H1 (cell line): Measurements from ENCODE around the gene BUB1B. TPM values are rescaled to one million over a fixed set of nuclear protein-coding genes. Genes with fewer than 3 reads are reported as not detected.

Experiments
- CTCF ChIA-PET: fragments of 300-600 bp; sonication (Branson Sonifier 250); formaldehyde crosslinking; loops from one replicate; lab custom pipeline; 2021; ENCODE audit not compliant: partially characterized antibody; lab: Charles Lee
- POLR2A ChIA-PET: fragments of 300-600 bp; sonication (Branson Sonifier 250); formaldehyde crosslinking; loops from one replicate; lab custom pipeline; 2021; ENCODE audit warnings: inconsistent platforms; ENCODE audit not compliant: partially characterized antibody; lab: Charles Lee
- DNase-seq, 2 experiments: peaks; one replicate each; pipeline versions ENCODE4 v3.0.0 to v3.0.0-alpha.2; 2010 to 2022; ENCODE audit warnings: low spot score in 2 of 2, low read depth in 1 of 2, mixed read lengths in 1 of 2
- FAIRE-seq: peaks from 2 replicates; lab custom pipeline; 2011; peaks lifted over from hg19 to GRCh38; lab: Jason Lieb, UNC
- H2AFZ ChIP-seq: 2 replicates; pipeline ENCODE4 v1.8.1; 2012; ENCODE audit warnings: low read length, inconsistent platforms
- H2AK5ac ChIP-seq: 2 replicates; pipeline ENCODE4 v1.6.1; 2013; ENCODE audit warnings: low read depth, low read length
- H2BK120ac ChIP-seq: replicated peaks from 2 replicates; pipeline ENCODE3; 2013; ENCODE audit warnings: low read depth, low read length, inconsistent platforms
- H2BK12ac ChIP-seq: 2 replicates; pipeline ENCODE4 v1.6.1; 2013; ENCODE audit warnings: low read depth, low read length
- H2BK15ac ChIP-seq: 2 replicates; pipeline ENCODE4 v1.6.1; 2013; ENCODE audit warnings: low read length
- H2BK20ac ChIP-seq: 2 replicates; pipeline ENCODE4 v1.6.1; 2013; ENCODE audit warnings: low read length
- H2BK5ac ChIP-seq: 2 replicates; pipeline ENCODE4 v1.6.1; 2013; ENCODE audit warnings: low read depth, low read length
- H3K14ac ChIP-seq: 2 replicates; pipeline ENCODE4 v1.6.1; 2013; ENCODE audit warnings: inconsistent platforms; ENCODE audit not compliant: insufficient read length
- H3K18ac ChIP-seq: 2 replicates; pipeline ENCODE4 v1.6.1; 2013; ENCODE audit warnings: low read length; ENCODE audit errors: extremely low read depth
- H3K23ac ChIP-seq: 2 replicates; pipeline ENCODE4 v1.6.1; 2013; ENCODE audit warnings: inconsistent platforms; ENCODE audit not compliant: insufficient read length
- H3K23me2 ChIP-seq: 2 replicates; pipeline ENCODE4 v1.6.1; 2013; ENCODE audit warnings: low read depth, low read length
- H3K27ac ChIP-seq: 2 replicates; pipeline ENCODE4 v1.6.1; 2011; ENCODE audit warnings: low read depth, low read length, inconsistent platforms
- H3K27me3 ChIP-seq, 4 experiments: replicated peaks in 1 of 4; 1 replicate in 1 of 4; 2 replicates in 3 of 4; pipeline versions ENCODE4 v1.6.1 to v1.8.1; 2011 to 2013; ENCODE audit warnings: low read length in 3 of 4, mild to moderate bottlenecking in 3 of 4, inconsistent platforms in 2 of 4, mixed read lengths in 2 of 4, moderate library complexity in 1 of 4; ENCODE audit not compliant: control insufficient read depth in 3 of 4, insufficient read depth in 3 of 4; ENCODE audit errors: extremely low read depth in 1 of 4
- H3K36me3 ChIP-seq, 4 experiments: 2 replicates each; pipeline versions ENCODE4 v1.6.1 to v1.8.1; 2011 to 2013; ENCODE audit warnings: mild to moderate bottlenecking in 4 of 4, low read length in 3 of 4, moderate library complexity in 2 of 4, control low read depth in 1 of 4, inconsistent platforms in 1 of 4; ENCODE audit not compliant: insufficient read depth in 4 of 4, control insufficient read depth in 2 of 4
- H3K4ac ChIP-seq: replicated peaks from 2 replicates; pipeline ENCODE3; 2013; ENCODE audit warnings: low read length, low read depth, mixed read lengths, inconsistent platforms; ENCODE audit not compliant: insufficient read length
- H3K4me1 ChIP-seq, 4 experiments: replicated peaks in 1 of 4; 1 replicate in 1 of 4; 2 replicates in 3 of 4; pipeline versions ENCODE4 v1.6.1 to v1.8.1; 2011 to 2013; ENCODE audit warnings: low read length in 3 of 4, inconsistent platforms in 2 of 4, mixed read lengths in 1 of 4; ENCODE audit not compliant: insufficient read depth in 4 of 4, control insufficient read depth in 3 of 4
- H3K4me2 ChIP-seq, 2 experiments: 2 replicates each; pipeline versions ENCODE4 v1.6.1 to v1.8.1; 2011 to 2013; ENCODE audit warnings: low read depth in 2 of 2, low read length in 2 of 2, control low read depth in 1 of 2, inconsistent platforms in 1 of 2, mild to moderate bottlenecking in 1 of 2; ENCODE audit not compliant: insufficient read depth in 1 of 2
- H3K4me3 ChIP-seq, 4 experiments: fragments of 200-600, 300-600 bp in 1 of 4; sonication (generic), shearing (Covaris generic), sonication (Bioruptor Twin) in 1 of 4; 2 replicates each; pipeline versions ENCODE4 v1.5.1 to v1.8.1; 2011 to 2016; ENCODE audit warnings: low read length in 4 of 4, low read depth in 3 of 4, control low read depth in 2 of 4, inconsistent platforms in 2 of 4, mild to moderate bottlenecking in 2 of 4, mixed read lengths in 1 of 4, moderate library complexity in 1 of 4; ENCODE audit not compliant: insufficient read depth in 2 of 4; ENCODE audit errors: extremely low read depth in 1 of 4
- H3K56ac ChIP-seq: replicated peaks from 2 replicates; pipeline ENCODE3; 2013; ENCODE audit warnings: low read depth, mild to moderate bottlenecking, mixed read lengths, low read length, inconsistent platforms; ENCODE audit not compliant: insufficient read length
- H3K79me1 ChIP-seq: 2 replicates; pipeline ENCODE4 v1.6.1; 2013; ENCODE audit warnings: low read depth, low read length, control low read depth
- H3K79me2 ChIP-seq, 2 experiments: 2 replicates each; pipeline versions ENCODE4 v1.6.1 to v1.8.1; 2012 to 2013; ENCODE audit warnings: low read length in 2 of 2, mild to moderate bottlenecking in 2 of 2, inconsistent platforms in 1 of 2; ENCODE audit not compliant: insufficient read depth in 2 of 2, control insufficient read depth in 1 of 2
- H3K9ac ChIP-seq, 4 experiments: replicated peaks in 1 of 4; 1 replicate in 1 of 4; 2 replicates in 3 of 4; pipeline versions ENCODE4 v1.6.1 to v1.8.1; 2011 to 2013; ENCODE audit warnings: low read depth in 3 of 4, low read length in 3 of 4, control low read depth in 2 of 4, mild to moderate bottlenecking in 2 of 4, moderate library complexity in 2 of 4, inconsistent platforms in 1 of 4; ENCODE audit errors: extremely low read depth in 1 of 4
- H3K9me3 ChIP-seq, 2 experiments: 2 replicates each; pipeline versions ENCODE4 v1.6.1 to v1.8.1; 2012 to 2013; ENCODE audit warnings: mild to moderate bottlenecking in 2 of 2, moderate library complexity in 2 of 2, control low read depth in 1 of 2, inconsistent platforms in 1 of 2, low read depth in 1 of 2, low read length in 1 of 2, mixed read lengths in 1 of 2; ENCODE audit not compliant: insufficient read depth in 2 of 2
- H4K20me1 ChIP-seq, 2 experiments: replicated peaks in 1 of 2; 2 replicates each; pipeline versions ENCODE3 to v1.8.1; 2011 to 2013; ENCODE audit warnings: inconsistent platforms in 2 of 2, low read length in 2 of 2, mild to moderate bottlenecking in 1 of 2; ENCODE audit not compliant: insufficient read depth in 2 of 2, control insufficient read depth in 1 of 2
- H4K5ac ChIP-seq: 2 replicates; pipeline ENCODE4 v1.6.1; 2013; ENCODE audit warnings: low read length, low read depth, mixed read lengths, inconsistent platforms; ENCODE audit not compliant: insufficient read length
- H4K8ac ChIP-seq: 2 replicates; pipeline ENCODE4 v1.8.0; 2013; ENCODE audit warnings: mild to moderate bottlenecking, moderate library complexity, low read length, inconsistent platforms; ENCODE audit not compliant: insufficient read depth; ENCODE audit errors: extremely low read depth
- H4K91ac ChIP-seq: replicated peaks from 2 replicates; pipeline ENCODE3; 2013; ENCODE audit warnings: low read length, mixed read lengths, inconsistent platforms; ENCODE audit not compliant: insufficient read length
- ASH2L ChIP-seq: fragments of 200-600, 300-600 bp; sonication (generic); IDR thresholded peaks from one replicate; pipeline ENCODE4 v1.7.1; 2017; ENCODE audit warnings: low read length
- BCL11A ChIP-seq, 2 experiments: IDR thresholded peaks; one replicate each; pipeline ENCODE4 v1.6.1; 2011; ENCODE audit warnings: low read depth in 2 of 2, low read length in 2 of 2, mild to moderate bottlenecking in 2 of 2
- BRCA1 ChIP-seq: IDR thresholded peaks from 2 replicates; pipeline ENCODE4 v1.6.1; 2012; ENCODE audit warnings: low read depth, low read length, improper control_type of control experiment
- CBX8 ChIP-seq: fragments of 300-800, 300-1000 bp; sonication (generic); IDR thresholded peaks from 2 replicates; pipeline ENCODE4 v1.7.1; 2016; ENCODE audit warnings: low read depth, low read length, borderline replicate concordance
- CEBPB ChIP-seq: IDR thresholded peaks from 2 replicates; pipeline ENCODE4 v1.6.1; 2012; ENCODE audit warnings: low read depth, low read length
- CREB1 ChIP-seq: IDR thresholded peaks from 2 replicates; pipeline ENCODE4 v1.6.1; 2012; ENCODE audit warnings: inconsistent platforms
- GTF2F1 ChIP-seq: IDR thresholded peaks from 2 replicates; pipeline ENCODE4 v1.6.1; 2012; ENCODE audit warnings: low read depth, low read length, improper control_type of control experiment, borderline replicate concordance
- KDM5A ChIP-seq: fragments of 200-600 bp; IDR thresholded peaks from 2 replicates; pipeline ENCODE4 v1.7.1; 2012; ENCODE audit warnings: mild to moderate bottlenecking, low read length, inconsistent platforms, mixed read lengths
- NANOG ChIP-seq: IDR thresholded peaks from 2 replicates; pipeline ENCODE4 v1.6.1; 2011; ENCODE audit warnings: low read length, low read depth, mild to moderate bottlenecking, inconsistent platforms; ENCODE audit not compliant: insufficient read depth, poor library complexity, severe bottlenecking
- RNF2 ChIP-seq: fragments of 200-900, 300-1000 bp; sonication (generic); IDR thresholded peaks from 2 replicates; pipeline ENCODE4 v1.7.1; 2016; ENCODE audit warnings: borderline replicate concordance, low read depth, mild to moderate bottlenecking, antibody characterized with exemption, low read length; ENCODE audit not compliant: poor library complexity, severe bottlenecking; ENCODE audit errors: missing control alignments
- RXRA ChIP-seq: IDR thresholded peaks from 2 replicates; pipeline ENCODE4 v1.6.1; 2011; ENCODE audit warnings: low read depth, mild to moderate bottlenecking, low read length, moderate library complexity; ENCODE audit not compliant: insufficient read depth
- SP1 ChIP-seq: IDR thresholded peaks from 2 replicates; pipeline ENCODE4 v1.6.1; 2011; ENCODE audit warnings: low read depth, low read length
- SP2 ChIP-seq: IDR thresholded peaks from 2 replicates; pipeline ENCODE4 v1.6.1; 2012; ENCODE audit warnings: mild to moderate bottlenecking, low read length, inconsistent platforms
- SRF ChIP-seq: IDR thresholded peaks from 2 replicates; pipeline ENCODE4 v1.6.1; 2011; ENCODE audit warnings: mild to moderate bottlenecking, low read depth, low read length, moderate library complexity
- ZNF274 ChIP-seq: IDR thresholded peaks from 2 replicates; pipeline ENCODE4 v1.7.0; 2012; ENCODE audit warnings: low read length, borderline replicate concordance; ENCODE audit errors: extremely low read depth
- WGBS, 2 experiments: shearing (Covaris generic) in 1 of 2; methylation state at CpG; one replicate each; pipeline versions ENCODE4 v1.1.6 to v1.1.7; 2013 to 2015; ENCODE audit warnings: low lambda C conversion rate in 2 of 2, mixed read lengths in 2 of 2, inconsistent platforms in 1 of 2, low coverage in 1 of 2, missing lambda C conversion rate in 1 of 2; ENCODE audit not compliant: insufficient replicate concordance in 2 of 2, insufficient coverage in 1 of 2, insufficient read length in 1 of 2; ENCODE audit errors: extremely low coverage in 1 of 2, missing lambda C conversion rate in 1 of 2; 5-methylcytosine and 5-hydroxymethylcytosine counted together
- polyA plus RNA-seq, 7 experiments: library from polyadenylated mRNA; depleted of rRNA in 3 of 7; stranded (reverse) in 5 of 7; unstranded in 2 of 7; fragments of >200 nt in 5 of 7; fragments of 200-250 nt in 2 of 7; gene quantifications; 1 replicate in 5 of 7; 2 replicates in 1 of 7; 4 replicates in 1 of 7; pipeline versions ENCODE4 v1.2.1 to v1.2.3, GENCODE V29; 2011 to 2013; ENCODE audit warnings: missing spikeins in 2 of 7, mixed read lengths in 2 of 7
- total RNA-seq: library from RNA; stranded (reverse); fragmentation: NEBNext Ultra II Directional; extraction: Animal tissue kit (Norgen Biotek cat#: 25700); gene quantifications from 2 replicates; pipeline ENCODE4 v1.2.1, GENCODE V29; 2021

The BUB1B gene
- total and polyA plus RNA-seq, 2 of the 8 experiments (the other 6 are each of a cell fraction or from before 2014, with no cell fraction given) = 48.9 to 144 TPM

GRCh38 chr15:40197434-40197833, 36.6 kb downstream of the BUB1B start:
- H3K23ac ChIP-seq = no peak overlapping the region
- no peak overlapping the region for H2BK20ac ChIP-seq
- ChIA-PET CTCF (interaction anchor here (0.6 to 1.0 kb wide), 3 partner anchors 15 to 88 kb away, joined by 3 read pairs; partner anchors contain the start of gene BMF), POLR2A (interaction anchor here (1.0 kb wide), 1 partner anchor 26 kb away, joined by 4 read pairs; no protein-coding TSS in a partner anchor)
- no peak overlapping the region for H2AFZ ChIP-seq
- no peak for FAIRE-seq
- no peak overlapping the region for H4K91ac ChIP-seq
- no peak overlapping the region for H2BK15ac ChIP-seq
- H4K5ac ChIP-seq = no peak overlapping the region
- H4K20me1 ChIP-seq = no peaks in the 10 kb centered on the region
- no peaks in the 10 kb centered on the region for H3K27me3 ChIP-seq
- H3K9me3 ChIP-seq = no peaks in the 10 kb centered on the region
- no peak overlapping the region for H2BK5ac ChIP-seq
- no peak overlapping the region for H2BK120ac ChIP-seq
- H3K4me3 ChIP-seq = no peak overlapping the region
- no peak overlapping the region for H3K9ac ChIP-seq
- H2BK12ac ChIP-seq = no peak overlapping the region
- peaks cover 0 to 24% of the 10 kb centered on the region in 2 experiments; a peak in 2 of 4 replicates for H3K79me2 ChIP-seq
- H3K56ac ChIP-seq = no peak overlapping the region
- peaks cover 2% of the 10 kb centered on the region for H3K79me1 ChIP-seq
- H3K36me3 ChIP-seq = peaks cover 29 to 82% (median 61%) of the 10 kb centered on the region in 4 experiments
- no peak overlapping the region for H3K18ac ChIP-seq
- 100% methylated on average over 1 of the region's 1 CpG; no CpG with 5 or more reads in 1 of the 2 experiments for WGBS, 2 experiments
- H3K14ac ChIP-seq = no peak overlapping the region
- no peak overlapping the region for H3K4me2 ChIP-seq
- no peaks in the 10 kb centered on the region for H3K4me1 ChIP-seq
- DNase-seq = no peak
- H3K27ac ChIP-seq = no peak overlapping the region
- H3K4ac ChIP-seq = no peak overlapping the region
- H3K23me2 ChIP-seq = no peaks in the 10 kb centered on the region
- H4K8ac ChIP-seq = no peak overlapping the region
- no peak overlapping the region for H2AK5ac ChIP-seq
- TF ChIP-seq RXRA (no peak), GTF2F1 (no peak), RNF2 (no peak), NANOG (no peak), ZNF274 (no peak), SP1 (no peak), SRF (no peak), CEBPB (no peak), ASH2L (no peak), KDM5A (no peak), BRCA1 (no peak), CBX8 (no peak), CREB1 (no peak), SP2 (no peak), BCL11A (IDR thresholded peaks at IDR 0.05; ENCODE audit: low read depth in 2 of 2, low read length in 2 of 2) (no peak)
